CD4-positive, CD25-positive, alpha-beta regulatory T cell (primary cell): ENCODE data around the gene NEURL2. TPM values are rescaled to one million over a fixed set of nuclear protein-coding genes. Genes with fewer than 3 reads are reported as not detected.
"Not testable (repeated sequence)": the region's sequence is repeated elsewhere in the genome, so short reads cannot be mapped to it uniquely, and the experiment has no call there.

Source experiments
- ATAC-seq, 2 donors: fragments of 150-1000 bp; cut with Tn5 transposase; one replicate each; pipeline ENCODE4 v1.10.0; 2021; ENCODE audit warnings: low read depth in 2 of 2, moderate number of reproducible peaks in 2 of 2, moderate library complexity in 1 of 2
- DNase-seq, 3 donors: peaks; one replicate each; pipeline versions ENCODE4 v3.0.0 to v3.0.0-alpha.2; 2012 to 2022; ENCODE audit warnings: mixed read lengths in 1 of 3
- H3K27ac ChIP-seq: one replicate; pipeline ENCODE4 v1.7.0; 2013; ENCODE audit warnings: mild to moderate bottlenecking, low read length; ENCODE audit not compliant: insufficient read depth, poor library complexity, severe bottlenecking
- H3K27me3 ChIP-seq: one replicate; pipeline ENCODE4 v1.7.0; 2013; ENCODE audit warnings: low read length; ENCODE audit not compliant: control insufficient read depth, insufficient read depth
- H3K36me3 ChIP-seq: one replicate; pipeline ENCODE4 v1.7.0; 2013; ENCODE audit warnings: mild to moderate bottlenecking, low read length, moderate library complexity; ENCODE audit not compliant: control insufficient read depth, insufficient read depth
- H3K4me1 ChIP-seq: 2 replicates; pipeline ENCODE4 v1.7.0; 2013; ENCODE audit warnings: mild to moderate bottlenecking, low read length; ENCODE audit not compliant: insufficient read depth, control insufficient read depth, poor library complexity, severe bottlenecking
- H3K4me3 ChIP-seq: one replicate; pipeline ENCODE4 v1.7.0; 2013; ENCODE audit warnings: low read depth, mild to moderate bottlenecking, low read length, moderate library complexity
- H3K9me3 ChIP-seq, 2 experiments: 1 replicate in 1 of 2; 2 replicates in 1 of 2; pipeline ENCODE4 v1.7.0; 2013; ENCODE audit warnings: low read length in 2 of 2, mild to moderate bottlenecking in 1 of 2, moderate library complexity in 1 of 2; ENCODE audit not compliant: control insufficient read depth in 2 of 2
- H3K27ac Mint-ChIP-seq, 3 donors: one replicate each; pipeline ENCODE4 v1.8.0; 2020 to 2022; ENCODE audit warnings: mild to moderate bottlenecking in 3 of 3, mixed read lengths in 3 of 3, moderate library complexity in 2 of 3
- H3K27me3 Mint-ChIP-seq: one replicate; pipeline ENCODE4 v1.8.0; 2022; ENCODE audit warnings: mild to moderate bottlenecking, mixed read lengths
- H3K36me3 Mint-ChIP-seq: one replicate; pipeline ENCODE4 v1.8.0; 2020; ENCODE audit warnings: mixed read lengths
- H3K4me1 Mint-ChIP-seq, 4 donors: one replicate each; pipeline ENCODE4 v1.8.0; 2020 to 2022; ENCODE audit warnings: mixed read lengths in 4 of 4, mild to moderate bottlenecking in 1 of 4
- H3K4me3 Mint-ChIP-seq, 4 donors: one replicate each; pipeline ENCODE4 v1.8.0; 2020 to 2022; ENCODE audit warnings: mild to moderate bottlenecking in 4 of 4, mixed read lengths in 4 of 4, moderate library complexity in 3 of 4
- H3K9me3 Mint-ChIP-seq, 7 donors: one replicate each; pipeline ENCODE4 v1.8.0; 2020 to 2022; ENCODE audit warnings: mixed read lengths in 7 of 7, mild to moderate bottlenecking in 3 of 7, moderate library complexity in 2 of 7
- polyA plus RNA-seq, 4 donors: library from polyadenylated mRNA; unstranded; fragments of 300-500 nt; fragmentation: Illumina TruSeq; gene quantifications; one replicate each; pipeline ENCODE4 v1.2.3, GENCODE V29; 2021
- total RNA-seq: library from RNA; stranded (reverse); gene quantifications from one replicate; pipeline ENCODE4 v1.2.3, GENCODE V29; 2022

Gene NEURL2
- total and polyA plus RNA-seq, 5 donors from 2014 or later = 0.76 to 3.0 (median 2.4) TPM

GRCh38 chr20:45909336-45909808, 18.4 kb upstream of the NEURL2 start:
- Histone ChIP-seq H3K27me3 (peaks cover 2% of the 10 kb centered on the region), H3K4me3 (no peak overlapping the region), H3K9me3 (no peaks in the 10 kb centered on the region), H3K27ac (no peak overlapping the region), H3K4me1 (peaks cover 19% of the 10 kb centered on the region), H3K36me3 (no peaks in the 10 kb centered on the region)
- Mint-ChIP-seq H3K4me1 (peaks cover 0 to 21% (median 7%) of the 10 kb centered on the region in 4 donors), H3K27ac (no peak overlapping the region), H3K4me3 (peak overlapping the region in 1 of 4 donors; percentile 30), H3K9me3 (no peaks in the 10 kb centered on the region), H3K27me3 (peaks cover 16% of the 10 kb centered on the region), H3K36me3 (no peaks in the 10 kb centered on the region)
- DNase-seq = no peak
- ATAC-seq = no peak

- Mint-ChIP-seq H3K36me3 (no peaks in the 10 kb centered on the region), H3K4me1 (peaks cover 0 to 21% (median 7%) of the 10 kb centered on the region in 4 donors), H3K27ac (no peak overlapping the region), H3K27me3 (peaks cover 10% of the 10 kb centered on the region), H3K9me3 (no peaks in the 10 kb centered on the region), H3K4me3 (no peak overlapping the region)
- Histone ChIP-seq H3K27ac (no peak overlapping the region), H3K4me1 (peaks cover 19% of the 10 kb centered on the region), H3K9me3 (no peaks in the 10 kb centered on the region), H3K36me3 (no peaks in the 10 kb centered on the region), H3K27me3 (peaks cover under 1% of the 10 kb centered on the region), H3K4me3 (no peak overlapping the region)
- ATAC-seq (no peak), DNase-seq (no peak)
These were observed 17.1 kb upstream of the NEURL2 start for GRCh38 chr20:45908084-45908483.

GRCh38 chr20:45907219-45907948, 16.4 kb upstream of the NEURL2 start:
- Mint-ChIP-seq H3K9me3 (no peaks in the 10 kb centered on the region), H3K36me3 (no peaks in the 10 kb centered on the region), H3K27ac (peak overlapping the region in 1 of 3 donors; percentile 27), H3K4me1 (peaks cover 0 to 20% (median 7%) of the 10 kb centered on the region in 4 donors), H3K27me3 (peaks cover 8% of the 10 kb centered on the region), H3K4me3 (peak overlapping the region in 1 of 4 donors; percentile 32)
- H3K27ac ChIP-seq = no peak overlapping the region
- H3K27me3 ChIP-seq = no peaks in the 10 kb centered on the region
- DNase-seq (no peak), ATAC-seq (no peak)
- no peak overlapping the region for H3K4me3 ChIP-seq
- no peaks in the 10 kb centered on the region for H3K9me3 ChIP-seq
- no peaks in the 10 kb centered on the region for H3K36me3 ChIP-seq
- H3K4me1 ChIP-seq = peaks cover 17% of the 10 kb centered on the region

GRCh38 chr20:45905505-45906079, 14.6 kb upstream of the NEURL2 start:
- ATAC-seq = no peak
- H3K36me3 Mint-ChIP-seq = no peaks in the 10 kb centered on the region

GRCh38 chr20:45904583-45905504, 13.8 kb upstream of the NEURL2 start:
- Histone ChIP-seq H3K36me3 (no peaks in the 10 kb centered on the region), H3K4me3 (no peak overlapping the region), H3K27ac (no peak overlapping the region), H3K4me1 (no peaks in the 10 kb centered on the region), H3K27me3 (no peaks in the 10 kb centered on the region), H3K9me3 (no peaks in the 10 kb centered on the region)
- Mint-ChIP-seq H3K36me3 (no peaks in the 10 kb centered on the region), H3K9me3 (no peaks in the 10 kb centered on the region), H3K27me3 (no peaks in the 10 kb centered on the region), H3K4me1 (peaks cover 0 to 2% (median 0%) of the 10 kb centered on the region in 4 donors), H3K4me3 (no peak overlapping the region), H3K27ac (no peak overlapping the region)
- DNase-seq (no peak), ATAC-seq (no peak)

More at GRCh38 chr20:45905505-45906079, 14.6 kb upstream of the NEURL2 start:
- Histone ChIP-seq H3K27me3 (no peaks in the 10 kb centered on the region), H3K36me3 (no peaks in the 10 kb centered on the region), H3K4me3 (no peak overlapping the region), H3K27ac (no peak overlapping the region), H3K4me1 (no peaks in the 10 kb centered on the region), H3K9me3 (no peaks in the 10 kb centered on the region)
- H3K9me3 Mint-ChIP-seq = no peaks in the 10 kb centered on the region
- no peak overlapping the region for H3K4me3 Mint-ChIP-seq
- no peak overlapping the region for H3K27ac Mint-ChIP-seq
- H3K4me1 Mint-ChIP-seq = peaks cover 0 to 4% (median 2%) of the 10 kb centered on the region in 4 donors
- DNase-seq = no peak
- no peaks in the 10 kb centered on the region for H3K27me3 Mint-ChIP-seq

GRCh38 chr20:45902199-45902701, 11.2 kb upstream of the NEURL2 start:
- Mint-ChIP-seq H3K36me3 (peaks cover 7% of the 10 kb centered on the region), H3K27ac (no peak overlapping the region), H3K27me3 (no peaks in the 10 kb centered on the region), H3K9me3 (no peaks in the 10 kb centered on the region), H3K4me3 (no peak overlapping the region), H3K4me1 (no peaks in the 10 kb centered on the region)
- H3K36me3 ChIP-seq = peaks cover 18% of the 10 kb centered on the region
- no peaks in the 10 kb centered on the region for H3K27me3 ChIP-seq
- H3K9me3 ChIP-seq = no peaks in the 10 kb centered on the region
- H3K27ac ChIP-seq = no peak overlapping the region
- no peak for DNase-seq
- no peak overlapping the region for H3K4me3 ChIP-seq
- ATAC-seq = no peak
- H3K4me1 ChIP-seq = no peaks in the 10 kb centered on the region

- H3K36me3 ChIP-seq = peaks cover 25% of the 10 kb centered on the region
- not testable (repeated sequence) for H3K4me1 Mint-ChIP-seq, H3K4me1 ChIP-seq, H3K27me3 ChIP-seq, ATAC-seq, H3K27ac Mint-ChIP-seq, H3K9me3 Mint-ChIP-seq, H3K27me3 Mint-ChIP-seq, H3K4me3 Mint-ChIP-seq, DNase-seq, H3K36me3 Mint-ChIP-seq, H3K9me3 ChIP-seq, H3K4me3 ChIP-seq, H3K27ac ChIP-seq
These were observed 10.3 kb upstream of the NEURL2 start for GRCh38 chr20:45901332-45901731.
